Thyroid gland (tissue), 4 donors: ENCODE measurements around the gene ADAMTS12. TPM values are rescaled to one million over a fixed set of nuclear protein-coding genes. Genes with fewer than 3 reads are reported as not detected.
A peak's percentile ranks its signal among the peaks of the same experiment; 100 is the strongest.

Source experiments
- DNase-seq, 2 donors: peaks; one replicate each; pipeline ENCODE4 v3.0.0-alpha.2; 2019
- H3K27ac ChIP-seq, 3 donors: fragments of 200-600 bp; sonication (generic); 1 replicate in 2 of 3; 2 replicates in 1 of 3; pipeline ENCODE4 v1.5.1; 2016 to 2019; ENCODE audit warnings: mild to moderate bottlenecking in 1 of 3, moderate library complexity in 1 of 3
- H3K27me3 ChIP-seq: fragments of 200-600 bp; sonication (generic); one replicate; pipeline ENCODE4 v1.5.1; 2019
- H3K36me3 ChIP-seq, 2 donors: fragments of 200-600 bp; sonication (generic); one replicate each; pipeline ENCODE4 v1.5.1; 2016 to 2019
- H3K4me1 ChIP-seq, 2 donors: fragments of 200-600 bp; sonication (generic); one replicate each; pipeline ENCODE4 v1.5.1; 2017 to 2019
- H3K4me3 ChIP-seq, 3 donors: fragments of 200-600 bp; sonication (generic); replicated peaks in 1 of 3; 1 replicate in 2 of 3; 2 replicates in 1 of 3; pipeline ENCODE4 v1.5.1; 2016; ENCODE audit warnings: mild to moderate bottlenecking in 1 of 3
- H3K9me3 ChIP-seq: fragments of 200-600 bp; sonication (generic); one replicate; pipeline ENCODE4 v1.5.1; 2017
- CTCF ChIP-seq, 6 experiments: fragments of 200-600 bp in 3 of 6; fragments of 450-650 bp in 3 of 6; sonication (generic) in 3 of 6; IDR thresholded peaks; one replicate each; pipeline ENCODE4 v1.5.1; 2016 to 2019; ENCODE audit warnings: antibody characterized with exemption in 6 of 6, mild to moderate bottlenecking in 2 of 6, inconsistent platforms in 1 of 6, moderate library complexity in 1 of 6
- POLR2A ChIP-seq, 2 donors: fragments of 450-650 bp; IDR thresholded peaks; one replicate each; pipeline ENCODE4 v1.6.1; 2017; ENCODE audit warnings: antibody characterized with exemption in 2 of 2, mild to moderate bottlenecking in 2 of 2, moderate library complexity in 1 of 2
- WGBS, 2 donors: methylation state at CpG; one replicate each; pipeline ENCODE4 v1.1.5; 2017; 5-methylcytosine and 5-hydroxymethylcytosine counted together
- intact Hi-C: fragments of 100-400 bp; cut with DNase I; formaldehyde crosslinking; loops from one replicate; pipeline ENCODE4 v1.15.1; 2023
- total RNA-seq, 4 donors: library from RNA; depleted of rRNA; stranded (reverse); fragments of >200 nt; gene quantifications; one replicate each; pipeline ENCODE4 v1.2.3, GENCODE V29; 2016

The ADAMTS12 gene
- total RNA-seq, 4 donors from 2014 or later: 1.3 to 5.8 (median 2.3) TPM

- 40 to 64% methylated on average over 2 of the region's 2 CpGs for WGBS, 2 donors
- no peak for TF ChIP-seq POLR2A (IDR thresholded peaks at IDR 0.05)
- TF ChIP-seq CTCF (IDR thresholded peaks at IDR 0.05): no peak
- intact Hi-C loops: no loop called here
Observed at GRCh38 chr5:33565324-33565723, 326.5 kb downstream of the ADAMTS12 start.

GRCh38 chr5:33563983-33564908, 327.5 kb downstream of the ADAMTS12 start:
- Histone ChIP-seq H3K27me3 (no peaks in the 10 kb centered on the region), H3K9me3 (no peaks in the 10 kb centered on the region), H3K27ac (no peak overlapping the region), H3K4me1 (peaks cover 0 to 5% of the 10 kb centered on the region in 2 donors), H3K36me3 (no peaks in the 10 kb centered on the region), H3K4me3 (no peak overlapping the region)
- TF ChIP-seq CTCF (IDR thresholded peaks at IDR 0.05): no peak
- TF ChIP-seq POLR2A (IDR thresholded peaks at IDR 0.05): no peak
- WGBS, 2 donors: 72 to 74% methylated on average over 2 of the region's 2 CpGs
- DNase-seq: no peak
- intact Hi-C loops: no loop called here

More at GRCh38 chr5:33565324-33565723, 326.5 kb downstream of the ADAMTS12 start:
- no peaks in the 10 kb centered on the region for H3K9me3 ChIP-seq
- peak; percentile 18 to 25 for DNase-seq
- H3K36me3 ChIP-seq: no peaks in the 10 kb centered on the region
- H3K4me1 ChIP-seq: peaks cover 0 to 5% of the 10 kb centered on the region in 2 donors
- no peaks in the 10 kb centered on the region for H3K27me3 ChIP-seq
- no peak overlapping the region for H3K4me3 ChIP-seq
- no peak overlapping the region for H3K27ac ChIP-seq

GRCh38 chr5:33563530-33563929, 328.3 kb downstream of the ADAMTS12 start:
- Histone ChIP-seq H3K27ac (no peak overlapping the region), H3K4me3 (no peak overlapping the region), H3K9me3 (no peaks in the 10 kb centered on the region), H3K4me1 (peaks cover 0 to 5% of the 10 kb centered on the region in 2 donors), H3K36me3 (no peaks in the 10 kb centered on the region), H3K27me3 (no peaks in the 10 kb centered on the region)
- WGBS, 2 donors: 65 to 84% methylated on average over 2 of the region's 2 CpGs
- no peak for TF ChIP-seq CTCF (IDR thresholded peaks at IDR 0.05)
- intact Hi-C loops: no loop called here
- DNase-seq: no peak

- Histone ChIP-seq H3K4me3 (no peak overlapping the region), H3K27ac (no peak overlapping the region), H3K27me3 (no peaks in the 10 kb centered on the region), H3K9me3 (no peaks in the 10 kb centered on the region), H3K36me3 (no peaks in the 10 kb centered on the region), H3K4me1 (no peaks in the 10 kb centered on the region)
- TF ChIP-seq CTCF (IDR thresholded peaks at IDR 0.05) (no peak), POLR2A (IDR thresholded peaks at IDR 0.05) (no peak)
- intact Hi-C loops: no loop called here
- DNase-seq: no peak
- 70 to 92% methylated on average over 1 of the region's 1 CpG for WGBS, 2 donors
Observed at GRCh38 chr5:33558489-33558888, 333.3 kb downstream of the ADAMTS12 start.

- no peak for TF ChIP-seq POLR2A (IDR thresholded peaks at IDR 0.05)
- no peak for TF ChIP-seq CTCF (IDR thresholded peaks at IDR 0.05)
- Histone ChIP-seq H3K27me3 (no peaks in the 10 kb centered on the region), H3K9me3 (no peaks in the 10 kb centered on the region), H3K4me1 (no peaks in the 10 kb centered on the region), H3K36me3 (no peaks in the 10 kb centered on the region), H3K4me3 (no peak overlapping the region), H3K27ac (no peak overlapping the region)
- 81 to 84% methylated on average over 3 of the region's 3 CpGs for WGBS, 2 donors
- intact Hi-C loops: no loop called here
- no peak for DNase-seq
Observed at GRCh38 chr5:33557605-33558004, 334.2 kb downstream of the ADAMTS12 start.
